Stomach (tissue), 4 donors: Measurements from ENCODE around the gene ERMAP.

Experiments
- POLR2A ChIP-seq, 4 donors: fragments of 450-650 bp; IDR thresholded peaks; one replicate each; pipeline ENCODE4 v1.6.1; 2016; ENCODE audit warnings: antibody characterized with exemption in 4 of 4, control low read depth in 2 of 4, mild to moderate bottlenecking in 1 of 4, moderate library complexity in 1 of 4
- TF ChIP-seq, protein P1 (sequence below), 7 experiments: fragments of 450-650 bp in 4 of 7; fragments of 200-600 bp in 3 of 7; sonication (generic) in 3 of 7; IDR thresholded peaks; one replicate each; pipeline ENCODE4 v1.5.1; 2016 to 2019; ENCODE audit warnings: antibody characterized with exemption in 7 of 7, control low read depth in 2 of 7, mild to moderate bottlenecking in 1 of 7

DNA sequence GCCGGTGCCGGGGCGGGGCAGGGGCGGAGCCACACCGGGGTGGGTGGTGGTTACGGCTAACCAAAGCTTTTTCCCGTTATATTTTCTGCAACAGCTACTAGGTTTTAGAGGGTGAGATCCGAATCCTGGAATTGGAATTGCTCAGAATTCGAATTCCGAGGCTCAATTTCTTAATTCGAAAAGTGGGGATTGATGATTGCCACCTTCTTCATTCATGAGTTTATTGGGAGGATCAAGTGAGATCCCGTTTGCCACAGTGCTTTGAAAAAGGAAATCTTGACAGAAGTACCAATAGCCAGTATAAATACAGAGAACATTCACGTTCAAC lies 482 bp downstream of the ERMAP start:
- TF ChIP-seq POLR2A (IDR thresholded peaks at IDR 0.05) = no peak
- TF ChIP-seq, protein P1, sequence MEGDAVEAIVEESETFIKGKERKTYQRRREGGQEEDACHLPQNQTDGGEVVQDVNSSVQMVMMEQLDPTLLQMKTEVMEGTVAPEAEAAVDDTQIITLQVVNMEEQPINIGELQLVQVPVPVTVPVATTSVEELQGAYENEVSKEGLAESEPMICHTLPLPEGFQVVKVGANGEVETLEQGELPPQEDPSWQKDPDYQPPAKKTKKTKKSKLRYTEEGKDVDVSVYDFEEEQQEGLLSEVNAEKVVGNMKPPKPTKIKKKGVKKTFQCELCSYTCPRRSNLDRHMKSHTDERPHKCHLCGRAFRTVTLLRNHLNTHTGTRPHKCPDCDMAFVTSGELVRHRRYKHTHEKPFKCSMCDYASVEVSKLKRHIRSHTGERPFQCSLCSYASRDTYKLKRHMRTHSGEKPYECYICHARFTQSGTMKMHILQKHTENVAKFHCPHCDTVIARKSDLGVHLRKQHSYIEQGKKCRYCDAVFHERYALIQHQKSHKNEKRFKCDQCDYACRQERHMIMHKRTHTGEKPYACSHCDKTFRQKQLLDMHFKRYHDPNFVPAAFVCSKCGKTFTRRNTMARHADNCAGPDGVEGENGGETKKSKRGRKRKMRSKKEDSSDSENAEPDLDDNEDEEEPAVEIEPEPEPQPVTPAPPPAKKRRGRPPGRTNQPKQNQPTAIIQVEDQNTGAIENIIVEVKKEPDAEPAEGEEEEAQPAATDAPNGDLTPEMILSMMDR (IDR thresholded peaks at IDR 0.05) = no peak
